HG03558 (cell line): Measurements from ENCODE around the gene OR5D14.

Experiments used
- ATAC-seq: cut with Tn5 transposase; IDR thresholded peaks from one replicate; pipeline ENCODE4 v1.9.1; 2021; ENCODE audit warnings: moderate number of reproducible peaks; ENCODE audit not compliant: unreplicated experiment; ENCODE audit errors: extremely low read depth

The OR5D14 gene

GRCh38 chr11:55795256-55795655 is at the start of gene OR5D14:
Gene OR5D14 (plus strand): TSS chr11:55795556. CDS start chr11:55795556, 0 bp downstream.
- no peak for ATAC-seq

GRCh38 chr11:55773138-55773537 is 22.2 kb upstream of the OR5D14 start, which contains the start of gene OR5D13:
Gene OR5D13 (plus strand): TSS chr11:55773438. CDS start chr11:55773438, 0 bp downstream.
- no peak for ATAC-seq

GRCh38 chr11:55791606-55792005 is 3.8 kb upstream of the OR5D14 start:
- no peak for ATAC-seq

- no peak for ATAC-seq
Observed at GRCh38 chr11:55793321-55793720, 2.0 kb upstream of the OR5D14 start.

- ATAC-seq, result no peak
Observed at GRCh38 chr11:55806248-55806647, 10.9 kb downstream of the OR5D14 start.

GRCh38 chr11:55811067-55811466 is 15.7 kb downstream of the OR5D14 start, which contains the start of gene OR5L1:
Gene OR5L1 (plus strand): TSS chr11:55811367. CDS start chr11:55811467, 100 bp downstream.
- no peak for ATAC-seq

- no peak for ATAC-seq
Observed at GRCh38 chr11:55819330-55819729, 24.0 kb downstream of the OR5D14 start, which contains the start of gene OR5D18. Gene OR5D18 (plus strand): TSS chr11:55819630. CDS start chr11:55819630, 0 bp downstream.

GRCh38 chr11:55826919-55827318 is 31.6 kb downstream of the OR5D14 start, which contains the start of gene OR5L2:
Gene OR5L2 (plus strand): TSS chr11:55827219. CDS start chr11:55827219, 0 bp downstream.
- no peak for ATAC-seq

- ATAC-seq, result no peak
Observed at GRCh38 chr11:55838452-55838851, 43.1 kb downstream of the OR5D14 start, which contains the start of gene OR5D16. Gene OR5D16 (plus strand): TSS chr11:55838752. CDS start chr11:55838752, 0 bp downstream.
